Endothelial cell of umbilical vein (primary cell): Measurements from ENCODE around the gene KCNJ12. TPM values are rescaled to one million over a fixed set of nuclear protein-coding genes. Genes with fewer than 3 reads are reported as not detected.

ENCODE experiments used
- BruUV-seq: library from RNA; stranded (reverse); fragments of 400-500 nt; replicated peaks from 2 replicates; lab custom pipeline; 2021; lab: Mats Ljungman, UMichigan
- CTCF ChIA-PET: fragments of 300-600, 350-600 bp; sonication (Branson Sonifier 250); formaldehyde crosslinking; loops from one replicate; lab custom pipeline; 2021; ENCODE audit warnings: antibody characterized with exemption, inconsistent platforms; lab: Charles Lee
- POLR2A ChIA-PET: fragments of 300-600, 350-600 bp; sonication (Branson Sonifier 250); formaldehyde crosslinking; loops from one replicate; lab custom pipeline; 2021; ENCODE audit warnings: antibody characterized with exemption, inconsistent platforms; lab: Charles Lee
- DNase-seq: peaks from one replicate; pipeline ENCODE4 v3.0.0-alpha.2; 2011; ENCODE audit warnings: low read depth, low spot score
- FAIRE-seq: peaks from 2 replicates; lab custom pipeline; 2011; peaks lifted over from hg19 to GRCh38; lab: Jason Lieb, UNC
- H2AFZ ChIP-seq: 2 replicates; pipeline ENCODE4 v1.6.0; 2012; ENCODE audit warnings: low read depth, low read length, control low read depth, inconsistent platforms
- H3K27ac ChIP-seq: 2 replicates; pipeline ENCODE4 v1.5.1; 2011; ENCODE audit warnings: low read depth, mild to moderate bottlenecking, control low read depth, low read length, moderate library complexity; ENCODE audit not compliant: insufficient read depth
- H3K27me3 ChIP-seq, 2 experiments: 2 replicates each; pipeline versions ENCODE4 v1.6.0 to v1.6.1; 2011; ENCODE audit warnings: low read length in 2 of 2, mixed read lengths in 1 of 2; ENCODE audit not compliant: control insufficient read depth in 2 of 2, insufficient read depth in 2 of 2
- H3K36me3 ChIP-seq, 2 experiments: 2 replicates in 1 of 2; 3 replicates in 1 of 2; pipeline ENCODE4 v1.5.1; 2011; ENCODE audit warnings: low read length in 2 of 2, mild to moderate bottlenecking in 1 of 2, moderate library complexity in 1 of 2; ENCODE audit not compliant: control insufficient read depth in 2 of 2, insufficient read depth in 2 of 2; ENCODE audit errors: extremely low read depth in 1 of 2
- H3K4me1 ChIP-seq: 3 replicates; pipeline ENCODE4 v1.5.1; 2011; ENCODE audit warnings: mild to moderate bottlenecking, low read length; ENCODE audit not compliant: control insufficient read depth, insufficient read depth; ENCODE audit errors: extremely low read depth
- H3K4me2 ChIP-seq: 2 replicates; pipeline ENCODE4 v1.6.1; 2011; ENCODE audit warnings: low read length, control low read depth, mixed read lengths; ENCODE audit not compliant: insufficient read depth
- H3K4me3 ChIP-seq, 3 experiments: fragments of 200-600 bp in 1 of 3; sonication (generic), shearing (Covaris generic) in 1 of 3; replicated peaks in 1 of 3; 2 replicates each; pipeline ENCODE4 v1.5.1; 2011 to 2016; ENCODE audit warnings: control low read depth in 3 of 3, low read length in 3 of 3, mild to moderate bottlenecking in 2 of 3, inconsistent platforms in 1 of 3, low read depth in 1 of 3, moderate library complexity in 1 of 3; ENCODE audit not compliant: insufficient read depth in 1 of 3
- H3K79me2 ChIP-seq: 2 replicates; pipeline ENCODE4 v1.6.0; 2012; ENCODE audit warnings: low read length, inconsistent platforms; ENCODE audit not compliant: control insufficient read depth, insufficient read depth
- H3K9ac ChIP-seq: replicated peaks from 2 replicates; pipeline ENCODE3; 2011; ENCODE audit warnings: low read length, control low read depth; ENCODE audit not compliant: insufficient read depth; ENCODE audit errors: extremely low read depth
- H3K9me1 ChIP-seq: replicated peaks from 3 replicates; pipeline ENCODE4 v1.6.0; 2011; ENCODE audit warnings: mild to moderate bottlenecking, low read length; ENCODE audit not compliant: control insufficient read depth, insufficient read depth; ENCODE audit errors: extremely low read depth
- H3K9me3 ChIP-seq: replicated peaks from 2 replicates; pipeline ENCODE4 v1.5.1; 2012; ENCODE audit warnings: low read length, inconsistent platforms; ENCODE audit not compliant: control insufficient read depth, insufficient read depth
- H4K20me1 ChIP-seq: replicated peaks from 2 replicates; pipeline ENCODE3; 2011; ENCODE audit warnings: mild to moderate bottlenecking, low read length; ENCODE audit not compliant: control insufficient read depth, insufficient read depth; ENCODE audit errors: extremely low read depth
- CTCF ChIP-seq, 2 donors: IDR thresholded peaks; 1 replicate in 1 of 2; 2 replicates in 1 of 2; pipeline ENCODE4 v1.5.1; 2011; ENCODE audit warnings: low read length in 2 of 2, mild to moderate bottlenecking in 2 of 2, moderate library complexity in 2 of 2, control low read depth in 1 of 2, inconsistent platforms in 1 of 2, low read depth in 1 of 2; ENCODE audit not compliant: insufficient read depth in 1 of 2; ENCODE audit errors: extremely low read depth in 1 of 2
- FOS ChIP-seq: IDR thresholded peaks from 2 replicates; pipeline ENCODE4 v1.6.1; 2011; ENCODE audit warnings: mild to moderate bottlenecking, low read length, moderate library complexity, borderline replicate concordance; ENCODE audit not compliant: insufficient read depth
- MAX ChIP-seq: IDR thresholded peaks from 2 replicates; pipeline ENCODE4 v1.6.1; 2011; ENCODE audit not compliant: insufficient read depth, insufficient read length
- MYC ChIP-seq: IDR thresholded peaks from one replicate; pipeline ENCODE4 v1.6.1; 2011; ENCODE audit warnings: mild to moderate bottlenecking, low read depth, low read length
- POLR2A ChIP-seq: IDR thresholded peaks from 2 replicates; pipeline ENCODE4 v1.6.1; 2012; ENCODE audit warnings: low read depth, mild to moderate bottlenecking, control low read depth, low read length
- POLR2AphosphoS5 ChIP-seq: IDR thresholded peaks from 2 replicates; pipeline ENCODE4 v1.6.1; 2012; ENCODE audit warnings: low read depth, mild to moderate bottlenecking, control low read depth, low read length, moderate library complexity; ENCODE audit not compliant: insufficient read depth
- dilution Hi-C: fragments of 300-500 bp; cut with MboI; formaldehyde crosslinking; loops from one replicate; pipeline ENCODE4 v1.15.0; 2019; ENCODE audit warnings: low sequenced_read_pairs; ENCODE audit not compliant: extremely low pct_ligation_motif_present
- intact Hi-C: fragments of 100-400 bp; cut with micrococcal nuclease; formaldehyde crosslinking; loops from one replicate; pipeline ENCODE4 v1.10.0; 2022
- polyA plus RNA-seq, 4 experiments: library from polyadenylated mRNA; depleted of rRNA in 3 of 4; stranded (reverse) in 3 of 4; unstranded in 1 of 4; fragments of >200 nt; gene quantifications; 2 replicates each; pipeline versions ENCODE4 v1.2.1 to v1.2.3, GENCODE V29; 2011 to 2012; ENCODE audit warnings: missing spikeins in 1 of 4
- total RNA-seq: library from RNA; stranded (reverse); gene quantifications from 2 replicates; pipeline ENCODE4 v1.2.3, GENCODE V29; 2021

Gene KCNJ12
- total and polyA plus RNA-seq, 2 donors (not counting 3 experiments of a cell fraction or from before 2014, with no cell fraction given), result 0.19 to 0.44 TPM

- H3K27me3 ChIP-seq, result peaks cover 6% of the 10 kb centered on the region in 2 experiments
- TF ChIP-seq POLR2A (no peak), POLR2AphosphoS5 (no peak), MAX (no peak)
- BruUV-seq, result no TSS peak
- ChIA-PET POLR2A (no interaction called here), CTCF (interaction anchor here (1.6 kb wide), 1 partner anchor 245 kb away, joined by 4 read pairs; no protein-coding TSS in a partner anchor)
- no peak overlapping the region for H3K4me2 ChIP-seq
- FAIRE-seq (no peak), DNase-seq (no peak)
- no peaks in the 10 kb centered on the region for H3K79me2 ChIP-seq
- no peak overlapping the region for H3K9ac ChIP-seq
- no peak overlapping the region for H2AFZ ChIP-seq
- dilution Hi-C loops, result no loop called here
- H3K4me1 ChIP-seq, result peaks cover 6% of the 10 kb centered on the region
- H3K27ac ChIP-seq, result no peak overlapping the region
- H3K4me3 ChIP-seq, result no peak overlapping the region
- H4K20me1 ChIP-seq, result no peaks in the 10 kb centered on the region
- H3K36me3 ChIP-seq, result no peaks in the 10 kb centered on the region
- intact Hi-C loops, result no loop called here
- no peaks in the 10 kb centered on the region for H3K9me1 ChIP-seq
- no peaks in the 10 kb centered on the region for H3K9me3 ChIP-seq
Measured at GRCh38 chr17:21373696-21374440, 2.3 kb upstream of the KCNJ12 start.

GRCh38 chr17:21374441-21375161 is 1.6 kb upstream of the KCNJ12 start:
- BruUV-seq, result no TSS peak
- no peaks in the 10 kb centered on the region for H3K36me3 ChIP-seq
- DNase-seq, result no peak
- no peaks in the 10 kb centered on the region for H3K9me1 ChIP-seq
- peaks cover 6% of the 10 kb centered on the region in 2 experiments for H3K27me3 ChIP-seq
- no peak overlapping the region for H3K27ac ChIP-seq
- H3K9me3 ChIP-seq, result no peaks in the 10 kb centered on the region
- no peak overlapping the region for H3K9ac ChIP-seq
- H4K20me1 ChIP-seq, result no peaks in the 10 kb centered on the region
- TF ChIP-seq POLR2AphosphoS5 (no peak), MYC (no peak), FOS (no peak), POLR2A (no peak), CTCF (IDR thresholded peaks at IDR 0.05; ENCODE audit: extremely low read depth in 1 of 2, insufficient read depth in 1 of 2, low read depth in 1 of 2, low read length in 2 of 2) (no peak), MAX (no peak)
- no peak overlapping the region for H3K4me2 ChIP-seq
- peaks cover 6% of the 10 kb centered on the region for H3K4me1 ChIP-seq
- dilution Hi-C loops, result no loop called here
- H3K79me2 ChIP-seq, result no peaks in the 10 kb centered on the region
- intact Hi-C loops, result loop anchor here (5.0 kb wide), 1 partner anchor 138 kb away; no protein-coding TSS in a partner anchor
- no peak for FAIRE-seq
- H3K4me3 ChIP-seq, result no peak overlapping the region
- H2AFZ ChIP-seq, result no peak overlapping the region
- POLR2A ChIA-PET, result no interaction called here
- CTCF ChIA-PET, result interaction anchor here (1.6 kb wide), 1 partner anchor 246 kb away, joined by 4 read pairs; no protein-coding TSS in a partner anchor
